Medulla oblongata (tissue), 1 donor: ENCODE measurements around the gene ANGPTL2.

ENCODE experiments used
- DNase-seq: peaks from one replicate; pipeline ENCODE4 v3.0.0-alpha.2; 2015; ENCODE audit errors: extremely low spot score

The ANGPTL2 gene

GRCh38 chr9:127050591-127051001 lies 71.8 kb downstream of the ANGPTL2 start:
- DNase-seq = no peak

GRCh38 chr9:127050152-127050551 lies 72.3 kb downstream of the ANGPTL2 start:
- DNase-seq = no peak

- no peak for DNase-seq
These were observed 72.9 kb downstream of the ANGPTL2 start for GRCh38 chr9:127049581-127049980.

- peak; percentile 86 for DNase-seq
These were observed 73.4 kb downstream of the ANGPTL2 start for GRCh38 chr9:127049044-127049443.

DNA sequence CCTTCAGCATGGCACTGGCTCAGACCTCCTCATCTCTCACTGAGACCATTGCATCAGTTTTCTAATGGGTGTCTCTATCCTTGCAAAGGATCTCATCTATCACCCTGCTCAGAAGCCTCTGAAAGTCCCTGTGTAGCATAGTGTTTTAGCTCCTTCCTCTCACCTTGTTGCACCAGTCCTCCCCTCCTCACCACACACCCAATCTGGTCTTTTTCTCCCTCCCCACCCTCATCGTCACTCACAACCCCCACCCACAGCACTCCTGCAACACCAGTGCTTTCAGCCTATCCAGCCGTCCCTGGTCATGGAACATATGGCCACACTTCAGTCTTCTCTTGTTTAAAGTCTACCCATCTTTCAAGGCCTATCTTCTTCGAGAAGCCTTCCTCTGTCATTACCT lies 74.5 kb downstream of the ANGPTL2 start:
- no peak for DNase-seq

- DNase-seq = no peak
These were observed 77.3 kb downstream of the ANGPTL2 start for GRCh38 chr9:127045148-127045547.

GRCh38 chr9:127039492-127039891 lies 82.9 kb downstream of the ANGPTL2 start:
- no peak for DNase-seq

- DNase-seq = no peak
These were observed 83.9 kb downstream of the ANGPTL2 start for GRCh38 chr9:127038531-127038930.
